Right lobe of liver (tissue), 4 donors: ENCODE results near the gene ZNF684.

Experiments used
- CTCF ChIP-seq, 4 donors: fragments of 200-600 bp in 3 of 4; fragments of 450-650 bp in 1 of 4; IDR thresholded peaks; one replicate each; pipeline versions ENCODE4 v1.5.1 to v1.8.0; 2016 to 2022; ENCODE audit warnings: antibody characterized with exemption in 4 of 4, mild to moderate bottlenecking in 2 of 4
- POLR2A ChIP-seq: fragments of 450-650 bp; IDR thresholded peaks from one replicate; pipeline ENCODE4 v1.6.1; 2017; ENCODE audit warnings: antibody characterized with exemption, mild to moderate bottlenecking
- donor health status: DM: no; HTN: no; CAD: no.
- donor health status: DM: no; HTN: no; CAD: no.
- donor health status: DM: no; HTN: yes; CAD: no.

GRCh38 chr1:40539338-40539737 is 7.9 kb downstream of the ZNF684 start:
- TF ChIP-seq CTCF (IDR thresholded peaks at IDR 0.05) (no peak), POLR2A (no peak)
